ENCODE measurements around the gene PROX1.

GRCh38 chr1:213999732-214000131 is 12.0 kb downstream of the PROX1 start:
- TF ChIP-seq CTCF (IDR thresholded peaks at IDR 0.05; ENCODE audit: low read depth, low read length), result no peak
- TF ChIP-seq EZH2phosphoT487 (IDR thresholded peaks at IDR 0.05; ENCODE audit: low read depth), result no peak
